Thoracic aorta (tissue), 2 donors: ENCODE results near the gene OR10A5. TPM values are rescaled to one million over a fixed set of nuclear protein-coding genes. Genes with fewer than 3 reads are reported as not detected.

Experiments
- ATAC-seq: fragments of 150-250 bp; one replicate; pipeline ENCODE4 v1.8.0; 2017; ENCODE audit warnings: low read depth; ENCODE audit not compliant: insufficient number of reproducible peaks, low FRiP score
- DNase-seq: peaks from one replicate; pipeline ENCODE4 v3.0.0-alpha.2; 2020; ENCODE audit warnings: low spot score
- H3K27ac ChIP-seq, 2 donors: fragments of 200-600 bp; sonication (generic); 1 replicate in 1 of 2; 2 replicates in 1 of 2; pipeline ENCODE4 v1.5.1; 2016; ENCODE audit warnings: mild to moderate bottlenecking in 2 of 2, moderate library complexity in 2 of 2
- H3K27me3 ChIP-seq: fragments of 200-600 bp; sonication (generic); replicated peaks from 2 replicates; pipeline ENCODE4 v1.6.0; 2016; ENCODE audit warnings: mild to moderate bottlenecking; ENCODE audit not compliant: insufficient read depth
- H3K36me3 ChIP-seq: fragments of 200-600 bp; sonication (generic); one replicate; pipeline ENCODE4 v1.5.1; 2016
- H3K4me1 ChIP-seq, 2 donors: fragments of 200-600 bp; sonication (generic); 1 replicate in 1 of 2; 2 replicates in 1 of 2; pipeline versions ENCODE4 v1.5.1 to v1.6.0; 2016; ENCODE audit warnings: low read depth in 2 of 2, mild to moderate bottlenecking in 1 of 2; ENCODE audit not compliant: control insufficient read depth in 1 of 2
- H3K4me3 ChIP-seq: fragments of 200-600 bp; sonication (generic); 2 replicates; pipeline ENCODE4 v1.5.1; 2016; ENCODE audit warnings: mild to moderate bottlenecking
- H3K9me3 ChIP-seq: fragments of 200-600 bp; sonication (generic); 2 replicates; pipeline ENCODE4 v1.5.1; 2016
- CTCF ChIP-seq: fragments of 200-600 bp; sonication (generic); IDR thresholded peaks from one replicate; pipeline ENCODE4 v1.5.1; 2019; ENCODE audit warnings: antibody characterized with exemption
- total RNA-seq, 2 donors: library from RNA; depleted of rRNA; stranded (reverse); fragments of >200 nt; gene quantifications; one replicate each; pipeline versions ENCODE4 v1.1.0 to v1.2.3, GENCODE V29; 2016

OR10A5 gene
- total RNA-seq, 2 donors from 2014 or later = not detected

- TF ChIP-seq CTCF = no peak
- no peaks in the 10 kb centered on the region for H3K36me3 ChIP-seq
Measured at GRCh38 chr11:6833356-6833755, 12.1 kb upstream of the OR10A5 start.

GRCh38 chr11:6834021-6834420 is 11.5 kb upstream of the OR10A5 start:
- Histone ChIP-seq H3K9me3 (no peaks in the 10 kb centered on the region), H3K27ac (no peak overlapping the region), H3K4me3 (no peak overlapping the region), H3K36me3 (no peaks in the 10 kb centered on the region), H3K27me3 (no peaks in the 10 kb centered on the region), H3K4me1 (no peaks in the 10 kb centered on the region)
- no peak for ATAC-seq
- TF ChIP-seq CTCF = no peak
- no peak for DNase-seq

More at GRCh38 chr11:6833356-6833755, 12.1 kb upstream of the OR10A5 start:
- H3K4me1 ChIP-seq = no peaks in the 10 kb centered on the region
- no peak for DNase-seq
- H3K4me3 ChIP-seq = no peak overlapping the region
- H3K9me3 ChIP-seq = no peaks in the 10 kb centered on the region
- no peaks in the 10 kb centered on the region for H3K27me3 ChIP-seq
- no peak for ATAC-seq
- no peak overlapping the region for H3K27ac ChIP-seq

GRCh38 chr11:6841694-6842093 is 3.8 kb upstream of the OR10A5 start:
- H3K9me3 ChIP-seq = no peaks in the 10 kb centered on the region
- no peak for TF ChIP-seq CTCF
- H3K36me3 ChIP-seq = no peaks in the 10 kb centered on the region
- no peak overlapping the region for H3K4me3 ChIP-seq
- ATAC-seq (no peak), DNase-seq (no peak)
- no peak overlapping the region for H3K27ac ChIP-seq
- H3K4me1 ChIP-seq = no peaks in the 10 kb centered on the region
- H3K27me3 ChIP-seq = no peaks in the 10 kb centered on the region

- Histone ChIP-seq H3K9me3 (no peaks in the 10 kb centered on the region), H3K4me1 (no peaks in the 10 kb centered on the region), H3K4me3 (no peak overlapping the region), H3K36me3 (no peaks in the 10 kb centered on the region), H3K27me3 (no peaks in the 10 kb centered on the region), H3K27ac (no peak overlapping the region)
- no peak for ATAC-seq
- no peak for DNase-seq
- no peak for TF ChIP-seq CTCF
Measured at GRCh38 chr11:6843670-6844069, 1.8 kb upstream of the OR10A5 start.

- no peak overlapping the region for H3K4me3 ChIP-seq
- TF ChIP-seq CTCF = no peak
Measured at GRCh38 chr11:6844356-6844755, 1.1 kb upstream of the OR10A5 start.

More at GRCh38 chr11:6844356-6844755, 1.1 kb upstream of the OR10A5 start:
- Histone ChIP-seq H3K9me3 (no peaks in the 10 kb centered on the region), H3K27me3 (no peaks in the 10 kb centered on the region), H3K27ac (no peak overlapping the region), H3K4me1 (no peaks in the 10 kb centered on the region), H3K36me3 (no peaks in the 10 kb centered on the region)
- ATAC-seq (no peak), DNase-seq (no peak)
